Measurements from ENCODE around the gene SACM1L. TPM values are rescaled to one million over a fixed set of nuclear protein-coding genes. Genes with fewer than 3 reads are reported as not detected.
"Not testable (repeated sequence)": the region's sequence is repeated elsewhere in the genome, so short reads cannot be mapped to it uniquely, and the experiment has no call there.

Gene SACM1L
- total RNA-seq, 1 donor from 2014 or later: 65.5 TPM

- DNase-seq: no peak
Observed at GRCh38 chr3:45670436-45670835, 18.8 kb upstream of the SACM1L start.

- peak; percentile 80 for DNase-seq
Observed at GRCh38 chr3:45670991-45671390, 18.2 kb upstream of the SACM1L start.

- no peak for DNase-seq
Observed at GRCh38 chr3:45673273-45673672, 15.9 kb upstream of the SACM1L start.

GRCh38 chr3:45676325-45677032, 12.7 kb upstream of the SACM1L start:
- no peak for DNase-seq

GRCh38 chr3:45677033-45677446, 12.2 kb upstream of the SACM1L start:
- DNase-seq: peak; percentile 33

GRCh38 chr3:45677841-45678240, 11.4 kb upstream of the SACM1L start:
- DNase-seq: no peak

- DNase-seq: no peak
Observed at GRCh38 chr3:45679805-45680204, 9.4 kb upstream of the SACM1L start.

GRCh38 chr3:45681221-45681620, 8.0 kb upstream of the SACM1L start:
- no peak for DNase-seq

GRCh38 chr3:45681846-45682245, 7.3 kb upstream of the SACM1L start:
- DNase-seq: no peak

- DNase-seq: no peak
Observed at GRCh38 chr3:45682311-45682710, 6.9 kb upstream of the SACM1L start.

GRCh38 chr3:45682786-45683185, 6.4 kb upstream of the SACM1L start:
- no peak for DNase-seq

- DNase-seq: no peak
Observed at GRCh38 chr3:45683417-45684326, 5.5 kb upstream of the SACM1L start.

GRCh38 chr3:45684327-45684892, 4.8 kb upstream of the SACM1L start:
- DNase-seq: no peak

- DNase-seq: not testable (repeated sequence)
Observed at GRCh38 chr3:45685722-45686121, 3.5 kb upstream of the SACM1L start.

GRCh38 chr3:45686850-45687249, 2.3 kb upstream of the SACM1L start:
- DNase-seq: no peak

GRCh38 chr3:45687828-45688193, 1.4 kb upstream of the SACM1L start:
- no peak for DNase-seq

GRCh38 chr3:45688194-45688881, 858 bp upstream of the SACM1L start:
- DNase-seq: peak; percentile 75

- no peak for DNase-seq
Observed at GRCh38 chr3:45689787-45690145, 570 bp downstream of the SACM1L start.

- DNase-seq: no peak
Observed at GRCh38 chr3:45690336-45691035, 1.3 kb downstream of the SACM1L start.

GRCh38 chr3:45691842-45692241, 2.6 kb downstream of the SACM1L start:
- DNase-seq: no peak

GRCh38 chr3:45692866-45693265, 3.7 kb downstream of the SACM1L start:
- no peak for DNase-seq

- no peak for DNase-seq
Observed at GRCh38 chr3:45693941-45694521, 4.8 kb downstream of the SACM1L start.
